Parathyroid adenoma (tissue), 2 donors: ENCODE measurements around the gene CHST3.
"Not testable (repeated sequence)": the region's sequence is repeated elsewhere in the genome, so short reads cannot be mapped to it uniquely, and the experiment has no call there.

Experiments
- H2AFZ ChIP-seq: fragments of 300-600 bp; sonication (generic); one replicate; pipeline ENCODE4 v1.7.0; 2017; ENCODE audit warnings: antibody characterized with exemption, mild to moderate bottlenecking
- H3K27ac ChIP-seq: fragments of 300-600 bp; sonication (generic); one replicate; pipeline ENCODE4 v1.7.0; 2017
- H3K27me3 ChIP-seq: fragments of 300-600 bp; sonication (generic); one replicate; pipeline ENCODE4 v1.7.0; 2017; ENCODE audit warnings: low read length; ENCODE audit not compliant: control insufficient read depth, insufficient read depth
- H3K36me3 ChIP-seq: fragments of 300-600 bp; sonication (generic); one replicate; pipeline ENCODE4 v1.7.0; 2017; ENCODE audit warnings: low read length; ENCODE audit not compliant: control insufficient read depth, insufficient read depth
- H3K4me1 ChIP-seq: fragments of 300-600 bp; sonication (generic); one replicate; pipeline ENCODE4 v1.7.0; 2017; ENCODE audit warnings: control low read depth
- H3K4me2 ChIP-seq: fragments of 300-600 bp; sonication (generic); one replicate; pipeline ENCODE4 v1.7.0; 2017; ENCODE audit warnings: low read length
- H3K4me3 ChIP-seq: fragments of 300-600 bp; sonication (generic); one replicate; pipeline ENCODE4 v1.7.0; 2017; ENCODE audit warnings: low read depth, low read length
- H3K79me2 ChIP-seq: fragments of 300-600 bp; sonication (generic); one replicate; pipeline ENCODE4 v1.7.0; 2017; ENCODE audit warnings: control low read depth
- H3K9ac ChIP-seq: fragments of 300-600 bp; sonication (generic); one replicate; pipeline ENCODE4 v1.7.0; 2017; ENCODE audit warnings: mild to moderate bottlenecking
- H3K9me3 ChIP-seq: fragments of 300-600 bp; sonication (generic); one replicate; pipeline ENCODE4 v1.7.0; 2017; ENCODE audit warnings: low read length; ENCODE audit not compliant: control insufficient read depth
- TF ChIP-seq, protein P1 (sequence below): fragments of 300-600 bp; sonication (generic); IDR thresholded peaks from one replicate; pipeline ENCODE4 v1.7.0; 2017; ENCODE audit warnings: antibody characterized with exemption, mild to moderate bottlenecking
- donor health status: primary hyperparathyroidism.

CHST3 gene

DNA sequence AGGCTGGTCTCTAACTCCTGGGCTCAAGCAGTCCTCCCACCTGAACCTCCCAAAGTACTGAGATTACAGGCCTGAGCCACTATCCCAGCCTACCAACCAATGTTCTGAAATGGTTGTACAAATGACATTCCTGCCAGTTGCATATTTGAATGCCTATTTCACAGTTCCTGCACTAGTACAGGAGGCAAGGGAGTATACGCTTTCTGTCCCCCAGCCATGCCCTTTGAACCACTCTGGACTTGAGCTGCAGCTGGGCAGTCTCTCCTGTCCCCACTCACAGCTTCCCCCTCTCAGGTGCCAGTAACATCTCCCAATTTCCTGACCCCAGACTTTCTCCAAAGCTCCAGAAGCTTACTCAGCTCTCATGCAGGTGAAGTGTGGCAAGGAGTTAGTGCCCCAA is 65.2 kb downstream of the CHST3 start:
- H3K9me3 ChIP-seq, result no peaks in the 10 kb centered on the region
- H3K27me3 ChIP-seq, result no peaks in the 10 kb centered on the region
- TF ChIP-seq, protein P1, sequence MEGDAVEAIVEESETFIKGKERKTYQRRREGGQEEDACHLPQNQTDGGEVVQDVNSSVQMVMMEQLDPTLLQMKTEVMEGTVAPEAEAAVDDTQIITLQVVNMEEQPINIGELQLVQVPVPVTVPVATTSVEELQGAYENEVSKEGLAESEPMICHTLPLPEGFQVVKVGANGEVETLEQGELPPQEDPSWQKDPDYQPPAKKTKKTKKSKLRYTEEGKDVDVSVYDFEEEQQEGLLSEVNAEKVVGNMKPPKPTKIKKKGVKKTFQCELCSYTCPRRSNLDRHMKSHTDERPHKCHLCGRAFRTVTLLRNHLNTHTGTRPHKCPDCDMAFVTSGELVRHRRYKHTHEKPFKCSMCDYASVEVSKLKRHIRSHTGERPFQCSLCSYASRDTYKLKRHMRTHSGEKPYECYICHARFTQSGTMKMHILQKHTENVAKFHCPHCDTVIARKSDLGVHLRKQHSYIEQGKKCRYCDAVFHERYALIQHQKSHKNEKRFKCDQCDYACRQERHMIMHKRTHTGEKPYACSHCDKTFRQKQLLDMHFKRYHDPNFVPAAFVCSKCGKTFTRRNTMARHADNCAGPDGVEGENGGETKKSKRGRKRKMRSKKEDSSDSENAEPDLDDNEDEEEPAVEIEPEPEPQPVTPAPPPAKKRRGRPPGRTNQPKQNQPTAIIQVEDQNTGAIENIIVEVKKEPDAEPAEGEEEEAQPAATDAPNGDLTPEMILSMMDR, result no peak
- H3K4me3 ChIP-seq, result no peak overlapping the region
- H3K4me2 ChIP-seq, result no peak overlapping the region
- H2AFZ ChIP-seq, result no peak overlapping the region
- no peaks in the 10 kb centered on the region for H3K36me3 ChIP-seq
- H3K79me2 ChIP-seq, result no peaks in the 10 kb centered on the region
- no peak overlapping the region for H3K27ac ChIP-seq
- no peak overlapping the region for H3K9ac ChIP-seq
- no peaks in the 10 kb centered on the region for H3K4me1 ChIP-seq

DNA sequence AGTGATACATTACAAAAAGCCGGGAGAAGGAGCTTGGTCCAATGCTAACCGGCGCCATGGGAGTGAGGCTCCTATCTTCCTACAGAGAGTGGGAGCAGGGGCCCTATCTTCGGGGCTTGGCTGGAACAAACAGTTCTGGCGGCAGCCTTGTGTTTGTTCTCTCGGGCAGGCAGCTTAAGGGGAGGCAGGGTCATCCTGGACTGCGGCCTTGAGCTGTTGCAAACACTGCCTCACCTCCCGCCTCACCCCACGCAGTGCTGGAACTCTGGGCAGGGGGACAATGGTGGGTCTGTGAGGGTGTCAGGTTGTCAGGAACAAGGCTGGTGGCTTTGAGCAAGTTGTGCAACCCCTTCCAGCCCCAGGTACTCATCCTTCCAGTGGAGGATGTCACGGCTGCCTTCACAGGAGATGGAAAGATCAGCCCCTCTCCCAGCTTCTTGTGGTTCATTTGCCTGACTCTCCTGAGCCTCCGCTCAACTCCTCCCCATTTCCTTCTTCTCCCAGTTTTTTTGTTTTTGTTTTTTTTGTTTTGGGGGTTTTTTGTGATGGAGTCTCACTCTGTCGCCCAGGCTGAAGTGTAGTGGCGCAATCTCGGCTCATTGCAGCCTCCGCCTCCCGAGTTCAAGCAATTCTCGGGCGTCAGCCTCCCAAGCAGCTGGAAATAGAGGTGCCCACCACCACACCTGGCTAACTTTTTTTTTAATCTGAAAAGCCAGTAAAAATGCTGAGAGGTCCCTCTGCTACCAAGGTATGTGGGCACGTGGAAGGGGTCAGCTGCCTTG is 66.8 kb downstream of the CHST3 start:
- no peaks in the 10 kb centered on the region for H3K4me1 ChIP-seq
- no peak overlapping the region for H3K9ac ChIP-seq
- no peak overlapping the region for H3K4me3 ChIP-seq
- H3K9me3 ChIP-seq, result no peaks in the 10 kb centered on the region
- no peak overlapping the region for H3K4me2 ChIP-seq
- no peak overlapping the region for H2AFZ ChIP-seq
- H3K27me3 ChIP-seq, result no peaks in the 10 kb centered on the region
- H3K79me2 ChIP-seq, result no peaks in the 10 kb centered on the region
- H3K27ac ChIP-seq, result no peak overlapping the region
- TF ChIP-seq, protein P1, result no peak
- H3K36me3 ChIP-seq, result no peaks in the 10 kb centered on the region

DNA sequence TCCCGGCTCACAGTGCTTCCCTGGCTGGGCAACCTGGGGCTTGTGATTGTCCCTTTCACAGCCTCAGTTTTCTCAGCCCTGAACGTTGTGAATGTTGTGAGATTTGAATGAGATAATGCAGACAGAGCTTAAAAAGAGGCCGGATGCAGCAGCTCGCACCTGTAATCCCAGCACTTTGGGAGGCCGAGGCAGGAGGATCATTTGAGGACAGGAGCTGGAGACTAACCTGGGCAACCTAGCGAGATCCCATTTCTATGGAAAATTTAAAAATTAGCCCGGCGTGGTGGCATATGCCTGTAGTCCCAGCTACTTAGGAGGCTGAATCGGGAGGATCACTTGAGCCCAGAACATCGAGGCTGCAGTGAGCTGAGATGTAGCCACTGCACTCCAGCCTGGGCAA is 67.5 kb downstream of the CHST3 start:
- no peaks in the 10 kb centered on the region for H3K36me3 ChIP-seq
- TF ChIP-seq, protein P1, result no peak
- H3K27ac ChIP-seq, result no peak overlapping the region
- no peaks in the 10 kb centered on the region for H3K9me3 ChIP-seq
- no peaks in the 10 kb centered on the region for H3K79me2 ChIP-seq
- no peak overlapping the region for H3K9ac ChIP-seq
- H3K4me1 ChIP-seq, result no peaks in the 10 kb centered on the region
- H3K27me3 ChIP-seq, result no peaks in the 10 kb centered on the region
- no peak overlapping the region for H3K4me3 ChIP-seq
- H2AFZ ChIP-seq, result no peak overlapping the region
- H3K4me2 ChIP-seq, result no peak overlapping the region

DNA sequence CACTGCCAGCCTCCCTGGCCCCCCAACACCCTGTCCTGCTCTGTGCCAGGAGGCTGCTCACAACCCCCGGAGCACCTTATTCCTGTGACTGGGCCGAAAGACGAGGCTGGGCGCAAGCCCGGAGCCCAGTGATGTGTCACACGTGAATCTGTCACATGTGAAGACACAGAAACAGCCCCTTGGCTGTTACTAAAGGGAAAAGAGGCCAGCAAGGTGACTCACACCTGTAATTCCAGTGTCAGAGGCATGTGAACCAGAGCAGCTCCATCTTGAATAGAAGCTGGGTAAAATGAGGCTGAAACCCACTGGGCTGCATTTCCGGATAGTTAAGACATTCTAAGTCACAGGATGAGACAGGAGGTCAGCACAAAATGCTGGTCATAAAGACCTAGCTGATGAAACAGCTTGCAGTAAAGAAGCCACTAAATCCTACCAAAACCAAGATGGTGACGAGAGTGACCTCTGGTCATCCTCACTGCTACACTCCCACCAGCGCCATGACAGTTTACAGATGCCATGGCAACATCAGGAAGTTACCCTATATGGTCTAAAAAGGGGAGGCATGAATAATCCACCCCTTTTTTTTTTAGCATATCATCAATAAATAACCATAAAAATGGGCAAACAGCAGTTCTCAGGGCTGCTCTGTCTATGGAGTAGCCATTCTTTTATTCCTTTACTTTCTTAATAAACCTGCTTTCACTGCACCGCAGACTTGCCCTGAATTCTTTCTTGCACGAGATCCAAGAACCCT is 68.4 kb downstream of the CHST3 start:
- not testable (repeated sequence) for H3K4me3 ChIP-seq, H3K27ac ChIP-seq, H3K9ac ChIP-seq

DNA sequence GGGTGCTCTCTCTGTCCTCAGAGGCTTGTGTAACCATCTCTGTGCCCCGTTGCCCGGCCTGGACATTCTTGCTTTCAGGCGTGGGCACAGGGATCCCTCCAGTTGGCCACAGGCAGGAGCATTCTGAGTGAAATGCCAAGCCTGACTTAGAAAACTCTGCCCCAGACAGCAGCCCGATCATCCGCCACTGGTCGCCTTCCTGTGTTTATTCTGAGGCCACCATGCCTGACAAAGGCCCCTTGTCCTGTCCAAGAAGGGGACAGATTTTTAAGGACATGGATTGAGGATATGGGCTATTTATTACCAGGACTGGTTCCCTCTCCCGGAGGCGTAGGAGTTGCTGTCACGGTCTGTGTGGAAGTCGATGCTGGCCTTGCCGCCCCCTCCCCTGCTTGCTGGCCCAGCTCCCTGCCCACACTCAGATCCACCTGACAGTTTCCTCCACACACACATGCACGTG is 69.9 kb downstream of the CHST3 start:
- no peaks in the 10 kb centered on the region for H3K4me1 ChIP-seq
- H3K4me3 ChIP-seq, result no peak overlapping the region
- H3K9me3 ChIP-seq, result no peaks in the 10 kb centered on the region
- no peak overlapping the region for H3K9ac ChIP-seq
- H3K4me2 ChIP-seq, result no peak overlapping the region
- no peak overlapping the region for H3K27ac ChIP-seq
- TF ChIP-seq, protein P1, result no peak
- no peaks in the 10 kb centered on the region for H3K36me3 ChIP-seq
- no peaks in the 10 kb centered on the region for H3K79me2 ChIP-seq
- no peak overlapping the region for H2AFZ ChIP-seq
- no peaks in the 10 kb centered on the region for H3K27me3 ChIP-seq

More for the DNA sequence above, 68.4 kb downstream of the CHST3 start:
- H3K79me2 ChIP-seq, H3K27me3 ChIP-seq, H3K9me3 ChIP-seq, H3K4me2 ChIP-seq, H3K36me3 ChIP-seq, H3K4me1 ChIP-seq, H2AFZ ChIP-seq: not testable (repeated sequence)
